ENCODE results near the gene PPIE.
"Not testable (repeated sequence)": the region's sequence is repeated elsewhere in the genome, so short reads cannot be mapped to it uniquely, and the experiment has no call there.

- TF ChIP-seq CTCF, POLR2A (IDR thresholded peaks at IDR 0.05): not testable (repeated sequence)
Observed at GRCh38 chr1:39770100-39771021, 31.7 kb downstream of the PPIE start.
